ES-I3 (cell line): Measurements from ENCODE around the gene VMP1.

Experiments used
- H3K36me3 ChIP-seq: 2 replicates; pipeline ENCODE4 v1.6.1; 2013; ENCODE audit warnings: mild to moderate bottlenecking, low read length, control low read depth, moderate library complexity; ENCODE audit not compliant: insufficient read depth
- H3K4me1 ChIP-seq: 2 replicates; pipeline ENCODE4 v1.6.1; 2013; ENCODE audit warnings: mild to moderate bottlenecking, control low read depth, low read length; ENCODE audit not compliant: insufficient read depth
- H3K9ac ChIP-seq: 2 replicates; pipeline ENCODE4 v1.6.1; 2013; ENCODE audit warnings: low read depth, mild to moderate bottlenecking, low read length, moderate library complexity
- H3K9me3 ChIP-seq: 2 replicates; pipeline ENCODE4 v1.6.1; 2013; ENCODE audit warnings: mild to moderate bottlenecking, low read length, moderate library complexity; ENCODE audit not compliant: control insufficient read depth, insufficient read depth

VMP1 gene

GRCh38 chr17:59723607-59724006 lies 16.2 kb downstream of the VMP1 start:
- Histone ChIP-seq H3K9me3 (no peaks in the 10 kb centered on the region), H3K4me1 (peaks cover 7% of the 10 kb centered on the region), H3K9ac (no peak overlapping the region), H3K36me3 (no peaks in the 10 kb centered on the region)

GRCh38 chr17:59725691-59726090 lies 18.2 kb downstream of the VMP1 start:
- no peaks in the 10 kb centered on the region for H3K9me3 ChIP-seq
- no peaks in the 10 kb centered on the region for H3K36me3 ChIP-seq
- H3K9ac ChIP-seq = no peak overlapping the region
- H3K4me1 ChIP-seq = peaks cover 7% of the 10 kb centered on the region

- H3K4me1 ChIP-seq = peaks cover 6% of the 10 kb centered on the region
- no peak overlapping the region for H3K9ac ChIP-seq
- H3K9me3 ChIP-seq = no peaks in the 10 kb centered on the region
Measured at GRCh38 chr17:59727817-59728533, 20.5 kb downstream of the VMP1 start.

GRCh38 chr17:59730268-59730834 lies 22.9 kb downstream of the VMP1 start:
- Histone ChIP-seq H3K36me3 (peaks cover 4% of the 10 kb centered on the region; the same call in 1 of the 2 replicates), H3K9ac (no peak overlapping the region), H3K9me3 (no peaks in the 10 kb centered on the region), H3K4me1 (no peaks in the 10 kb centered on the region)

More at GRCh38 chr17:59727817-59728533, 20.5 kb downstream of the VMP1 start:
- no peaks in the 10 kb centered on the region for H3K36me3 ChIP-seq

- Histone ChIP-seq H3K9me3 (no peaks in the 10 kb centered on the region), H3K9ac (no peak overlapping the region), H3K4me1 (no peaks in the 10 kb centered on the region), H3K36me3 (peaks cover 4% of the 10 kb centered on the region; the same call in 1 of the 2 replicates)
Measured at GRCh38 chr17:59733697-59734096, 26.2 kb downstream of the VMP1 start.

- H3K9ac ChIP-seq = no peak overlapping the region
- H3K9me3 ChIP-seq = no peaks in the 10 kb centered on the region
- H3K4me1 ChIP-seq = no peaks in the 10 kb centered on the region
- peaks cover 4% of the 10 kb centered on the region; the same call in 1 of the 2 replicates for H3K36me3 ChIP-seq
Measured at GRCh38 chr17:59734226-59734625, 26.8 kb downstream of the VMP1 start.

GRCh38 chr17:59737324-59737723 lies 29.9 kb downstream of the VMP1 start:
- Histone ChIP-seq H3K9ac (no peak overlapping the region), H3K9me3 (0 out of 2 replicates have a peak, but pooled peaks cover 2% of the 10 kb centered on the region), H3K4me1 (no peaks in the 10 kb centered on the region), H3K36me3 (peaks cover 12% of the 10 kb centered on the region)

GRCh38 chr17:59743842-59744241 lies 36.4 kb downstream of the VMP1 start:
- no peaks in the 10 kb centered on the region; the same call in 1 of the 2 replicates for H3K4me1 ChIP-seq
- H3K9me3 ChIP-seq = peaks cover 5% of the 10 kb centered on the region; the same call in 1 of the 2 replicates
- peaks cover 8% of the 10 kb centered on the region for H3K36me3 ChIP-seq
- H3K9ac ChIP-seq = no peak overlapping the region

- H3K36me3 ChIP-seq = peaks cover 8% of the 10 kb centered on the region
- H3K9ac ChIP-seq = no peak overlapping the region
- peaks cover 5% of the 10 kb centered on the region; the same call in 1 of the 2 replicates for H3K9me3 ChIP-seq
- no peaks in the 10 kb centered on the region; the same call in 1 of the 2 replicates for H3K4me1 ChIP-seq
Measured at GRCh38 chr17:59745040-59745439, 37.6 kb downstream of the VMP1 start.

GRCh38 chr17:59746849-59747445 lies 39.5 kb downstream of the VMP1 start:
- peaks cover 5% of the 10 kb centered on the region; the same call in 1 of the 2 replicates for H3K9me3 ChIP-seq
- peaks cover 2% of the 10 kb centered on the region for H3K36me3 ChIP-seq
- no peaks in the 10 kb centered on the region; the same call in 1 of the 2 replicates for H3K4me1 ChIP-seq
- H3K9ac ChIP-seq = no peak overlapping the region

- H3K36me3 ChIP-seq = no peaks in the 10 kb centered on the region; the same call in 1 of the 2 replicates
- H3K4me1 ChIP-seq = no peaks in the 10 kb centered on the region; the same call in 1 of the 2 replicates
- no peak overlapping the region for H3K9ac ChIP-seq
- peaks cover 3% of the 10 kb centered on the region; the same call in 1 of the 2 replicates for H3K9me3 ChIP-seq
Measured at GRCh38 chr17:59748591-59748990, 41.1 kb downstream of the VMP1 start.

- Histone ChIP-seq H3K9ac (no peak overlapping the region), H3K4me1 (peaks cover 26% of the 10 kb centered on the region)
Measured at GRCh38 chr17:59751955-59752413, 44.5 kb downstream of the VMP1 start.

GRCh38 chr17:59752446-59752845 lies 45.0 kb downstream of the VMP1 start:
- Histone ChIP-seq H3K36me3 (no peaks in the 10 kb centered on the region), H3K4me1 (peaks cover 26% of the 10 kb centered on the region), H3K9ac (no peak overlapping the region), H3K9me3 (no peaks in the 10 kb centered on the region)

More at GRCh38 chr17:59751955-59752413, 44.5 kb downstream of the VMP1 start:
- Histone ChIP-seq H3K36me3 (no peaks in the 10 kb centered on the region), H3K9me3 (no peaks in the 10 kb centered on the region)

- Histone ChIP-seq H3K4me1 (peaks cover 26% of the 10 kb centered on the region), H3K36me3 (no peaks in the 10 kb centered on the region), H3K9me3 (no peaks in the 10 kb centered on the region), H3K9ac (no peak overlapping the region)
Measured at GRCh38 chr17:59752922-59753321, 45.5 kb downstream of the VMP1 start.
